OCI-LY1 (cell line): ENCODE measurements around the gene MRGPRF.

ENCODE experiments used
- H2AFZ ChIP-seq: fragments of 200-600 bp; sonication (generic), shearing (Covaris generic); 2 replicates; pipeline ENCODE4 v1.6.0; 2014; ENCODE audit warnings: antibody characterized with exemption, mild to moderate bottlenecking, low read length
- H3F3A ChIP-seq: fragments of 200-600 bp; sonication (generic), shearing (Covaris generic); 2 replicates; pipeline ENCODE4 v1.6.0; 2014; ENCODE audit warnings: mild to moderate bottlenecking, antibody characterized with exemption, low read length, moderate library complexity; ENCODE audit not compliant: insufficient read depth
- H3K27ac ChIP-seq: fragments of 200-600 bp; sonication (generic); 2 replicates; pipeline ENCODE4 v1.5.1; 2014; ENCODE audit warnings: low read length, mixed run types, mild to moderate bottlenecking, low read depth; ENCODE audit not compliant: poor library complexity, severe bottlenecking
- H3K27me3 ChIP-seq: fragments of 200-600 bp; sonication (generic); 2 replicates; pipeline ENCODE4 v1.6.0; 2014; ENCODE audit warnings: antibody characterized with exemption, mild to moderate bottlenecking, low read length, moderate library complexity; ENCODE audit not compliant: insufficient read depth
- H3K36me3 ChIP-seq: fragments of 200-600 bp; sonication (generic); 2 replicates; pipeline ENCODE4 v1.6.1; 2014; ENCODE audit warnings: mild to moderate bottlenecking, antibody characterized with exemption, low read length, moderate library complexity, mixed read lengths; ENCODE audit not compliant: insufficient read depth
- H3K4me1 ChIP-seq: fragments of 200-600 bp; sonication (generic); 2 replicates; pipeline ENCODE4 v1.5.1; 2014; ENCODE audit warnings: mild to moderate bottlenecking, low read length, moderate library complexity; ENCODE audit not compliant: insufficient read depth, severe bottlenecking
- H3K4me2 ChIP-seq: fragments of 200-600 bp; sonication (generic), shearing (Covaris generic); 2 replicates; pipeline ENCODE4 v1.6.1; 2014; ENCODE audit warnings: low read length
- H3K4me3 ChIP-seq: fragments of 200-600 bp; sonication (generic); 2 replicates; pipeline ENCODE4 v1.5.1; 2014; ENCODE audit warnings: low read length, low read depth, mild to moderate bottlenecking, mixed read lengths; ENCODE audit not compliant: poor library complexity, severe bottlenecking
- H3K79me2 ChIP-seq: fragments of 200-600 bp; shearing (Covaris generic); 2 replicates; pipeline ENCODE4 v1.6.1; 2016; ENCODE audit warnings: mixed run types, low read length, mixed read lengths; ENCODE audit not compliant: insufficient read depth
- H3K9ac ChIP-seq: fragments of 200-600 bp; sonication (generic), shearing (Covaris generic); 2 replicates; pipeline ENCODE4 v1.6.1; 2014; ENCODE audit warnings: mild to moderate bottlenecking, low read length, mixed read lengths
- H3K9me2 ChIP-seq: fragments of 200-600 bp; sonication (generic), shearing (Covaris generic); 2 replicates; pipeline ENCODE4 v1.6.1; 2014; ENCODE audit warnings: low read depth, mild to moderate bottlenecking, low read length, mixed read lengths
- H3K9me3 ChIP-seq: fragments of 200-600 bp; shearing (Covaris generic); 2 replicates; pipeline ENCODE4 v1.6.1; 2014; ENCODE audit warnings: low read length, mixed read lengths
- H4K20me1 ChIP-seq: fragments of 200-600 bp; sonication (generic), shearing (Covaris generic); 2 replicates; pipeline ENCODE4 v1.6.0; 2016; ENCODE audit warnings: mild to moderate bottlenecking, low read length; ENCODE audit not compliant: insufficient read depth
- EZH2 ChIP-seq: fragments of 200-600 bp; sonication (generic), shearing (Covaris generic); IDR thresholded peaks from 2 replicates; pipeline ENCODE4 v1.8.0; 2017; ENCODE audit warnings: borderline replicate concordance, mixed run types, mild to moderate bottlenecking, antibody characterized with exemption, low read length, moderate library complexity, mixed read lengths
- TF ChIP-seq, protein P1 (sequence below): fragments of 200-600 bp; sonication (generic), shearing (Covaris generic); IDR thresholded peaks from 2 replicates; pipeline ENCODE4 v1.5.1; 2017; ENCODE audit warnings: mild to moderate bottlenecking, antibody characterized with exemption, low read length, moderate library complexity, mixed read lengths

The MRGPRF gene

DNA sequence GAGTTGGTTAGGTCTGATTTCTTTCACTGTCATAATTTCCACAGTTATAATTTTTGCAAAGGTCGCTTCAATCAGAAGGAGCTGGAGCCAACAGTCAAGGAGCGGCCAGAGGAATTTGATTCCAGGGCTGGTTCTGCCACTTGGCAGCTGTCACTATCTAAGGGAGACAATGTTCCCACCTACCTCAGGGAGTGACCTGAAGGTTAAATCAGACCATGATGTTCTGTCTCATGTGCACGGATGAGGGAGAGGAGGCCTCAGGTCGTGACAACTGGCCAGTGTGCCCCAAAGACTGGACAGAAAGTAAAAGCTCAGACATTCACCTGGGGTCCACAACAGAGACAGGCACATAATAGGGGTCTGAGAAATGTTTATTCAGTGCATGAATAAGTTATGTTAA lies 39.8 kb downstream of the MRGPRF start:
- Histone ChIP-seq H3K4me2 (no peak overlapping the region), H3K9ac (no peak overlapping the region), H3K4me3 (no peak overlapping the region), H2AFZ (no peak overlapping the region), H3K36me3 (no peaks in the 10 kb centered on the region), H4K20me1 (no peaks in the 10 kb centered on the region), H3K79me2 (no peaks in the 10 kb centered on the region), H3K9me2 (no peaks in the 10 kb centered on the region), H3K27ac (no peak overlapping the region), H3F3A (no peaks in the 10 kb centered on the region), H3K9me3 (no peaks in the 10 kb centered on the region), H3K4me1 (no peaks in the 10 kb centered on the region), H3K27me3 (peaks cover 9% of the 10 kb centered on the region)
- TF ChIP-seq, protein P1, sequence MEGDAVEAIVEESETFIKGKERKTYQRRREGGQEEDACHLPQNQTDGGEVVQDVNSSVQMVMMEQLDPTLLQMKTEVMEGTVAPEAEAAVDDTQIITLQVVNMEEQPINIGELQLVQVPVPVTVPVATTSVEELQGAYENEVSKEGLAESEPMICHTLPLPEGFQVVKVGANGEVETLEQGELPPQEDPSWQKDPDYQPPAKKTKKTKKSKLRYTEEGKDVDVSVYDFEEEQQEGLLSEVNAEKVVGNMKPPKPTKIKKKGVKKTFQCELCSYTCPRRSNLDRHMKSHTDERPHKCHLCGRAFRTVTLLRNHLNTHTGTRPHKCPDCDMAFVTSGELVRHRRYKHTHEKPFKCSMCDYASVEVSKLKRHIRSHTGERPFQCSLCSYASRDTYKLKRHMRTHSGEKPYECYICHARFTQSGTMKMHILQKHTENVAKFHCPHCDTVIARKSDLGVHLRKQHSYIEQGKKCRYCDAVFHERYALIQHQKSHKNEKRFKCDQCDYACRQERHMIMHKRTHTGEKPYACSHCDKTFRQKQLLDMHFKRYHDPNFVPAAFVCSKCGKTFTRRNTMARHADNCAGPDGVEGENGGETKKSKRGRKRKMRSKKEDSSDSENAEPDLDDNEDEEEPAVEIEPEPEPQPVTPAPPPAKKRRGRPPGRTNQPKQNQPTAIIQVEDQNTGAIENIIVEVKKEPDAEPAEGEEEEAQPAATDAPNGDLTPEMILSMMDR, result no peak
- no peak for TF ChIP-seq EZH2

DNA sequence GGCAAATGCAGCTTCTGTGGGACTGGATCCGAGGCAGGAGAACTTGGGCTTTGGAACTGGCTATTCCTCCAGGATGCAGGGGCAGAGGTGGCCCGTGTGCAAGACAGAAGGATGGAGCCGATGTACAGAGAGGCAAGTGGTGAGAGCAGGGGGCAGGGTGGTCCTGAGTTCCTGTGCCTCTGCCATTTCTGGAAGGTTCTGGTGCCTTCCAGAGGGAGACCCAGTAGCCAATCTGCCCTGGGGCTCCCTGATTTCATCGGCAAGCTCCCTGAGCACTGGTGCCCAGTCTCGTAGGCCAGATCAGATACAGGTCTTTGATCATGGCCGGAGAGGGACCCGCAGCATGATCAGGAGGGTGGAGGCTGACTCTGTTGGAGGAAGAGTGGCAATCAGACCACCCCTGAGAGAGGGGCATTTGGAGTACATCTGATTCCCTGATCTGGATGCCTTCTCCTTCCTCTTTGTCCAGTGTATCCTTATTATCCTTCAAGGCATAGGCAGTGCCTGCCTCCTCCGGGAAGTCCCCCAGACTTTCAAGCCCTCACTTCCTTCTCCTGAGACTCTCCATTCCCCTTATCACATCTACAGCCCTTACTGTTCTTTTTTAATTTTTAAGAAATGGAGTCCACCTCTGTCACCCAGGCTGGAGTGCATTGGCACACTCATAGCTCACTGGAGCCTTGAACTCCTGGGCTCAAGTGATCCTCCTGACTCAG lies 42.0 kb downstream of the MRGPRF start:
- H3K79me2 ChIP-seq, result no peaks in the 10 kb centered on the region
- H3K27ac ChIP-seq, result no peak overlapping the region
- no peaks in the 10 kb centered on the region for H3F3A ChIP-seq
- no peaks in the 10 kb centered on the region for H3K4me1 ChIP-seq
- H3K36me3 ChIP-seq, result no peaks in the 10 kb centered on the region
- peaks cover 4% of the 10 kb centered on the region; the same call in 1 of the 2 replicates for H3K27me3 ChIP-seq
- no peaks in the 10 kb centered on the region for H4K20me1 ChIP-seq
- H3K9me3 ChIP-seq, result no peaks in the 10 kb centered on the region
- TF ChIP-seq EZH2, result no peak
- TF ChIP-seq, protein P1, result no peak
- H2AFZ ChIP-seq, result no peak overlapping the region
- no peaks in the 10 kb centered on the region for H3K9me2 ChIP-seq
- no peak overlapping the region for H3K4me2 ChIP-seq
- H3K9ac ChIP-seq, result no peak overlapping the region
- H3K4me3 ChIP-seq, result no peak overlapping the region

DNA sequence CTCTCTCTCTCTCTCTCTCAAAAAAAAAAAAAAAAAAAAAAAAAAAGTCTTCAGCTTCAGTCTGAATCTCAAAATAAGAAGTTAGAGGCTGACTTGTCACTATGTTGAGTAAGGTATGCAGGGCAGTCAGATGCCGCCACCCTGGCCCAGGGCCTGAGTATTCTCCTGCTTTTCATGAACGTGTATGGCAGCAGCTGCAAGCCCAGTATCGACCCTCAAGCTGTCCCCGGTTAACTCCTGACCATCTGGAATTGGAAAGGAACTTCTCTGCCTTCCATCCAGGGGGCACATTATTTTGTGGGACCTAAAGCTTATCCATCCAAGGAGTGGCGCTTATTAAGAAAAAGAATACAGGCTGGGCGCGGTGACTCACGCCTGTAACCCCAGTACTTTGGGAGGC lies 43.7 kb downstream of the MRGPRF start:
- H4K20me1 ChIP-seq, result no peaks in the 10 kb centered on the region
- H3F3A ChIP-seq, result no peaks in the 10 kb centered on the region
- no peak overlapping the region for H3K4me3 ChIP-seq
- TF ChIP-seq EZH2, result no peak
- TF ChIP-seq, protein P1, result no peak
- H3K27me3 ChIP-seq, result peaks cover 4% of the 10 kb centered on the region; the same call in 1 of the 2 replicates
- H3K79me2 ChIP-seq, result no peaks in the 10 kb centered on the region
- H3K27ac ChIP-seq, result no peak overlapping the region
- H3K9ac ChIP-seq, result no peak overlapping the region
- H3K4me1 ChIP-seq, result no peaks in the 10 kb centered on the region
- no peak overlapping the region for H2AFZ ChIP-seq
- H3K9me2 ChIP-seq, result no peaks in the 10 kb centered on the region
- no peak overlapping the region for H3K4me2 ChIP-seq
- no peaks in the 10 kb centered on the region for H3K36me3 ChIP-seq
- no peaks in the 10 kb centered on the region for H3K9me3 ChIP-seq
